GM21717 (cell line): ENCODE results near the gene OR6C76.

Source experiments
- ATAC-seq: cut with Tn5 transposase; IDR thresholded peaks from one replicate; pipeline ENCODE4 v1.9.1; 2021; ENCODE audit warnings: mild to moderate bottlenecking, moderate library complexity; ENCODE audit not compliant: unreplicated experiment

OR6C76 gene

DNA sequence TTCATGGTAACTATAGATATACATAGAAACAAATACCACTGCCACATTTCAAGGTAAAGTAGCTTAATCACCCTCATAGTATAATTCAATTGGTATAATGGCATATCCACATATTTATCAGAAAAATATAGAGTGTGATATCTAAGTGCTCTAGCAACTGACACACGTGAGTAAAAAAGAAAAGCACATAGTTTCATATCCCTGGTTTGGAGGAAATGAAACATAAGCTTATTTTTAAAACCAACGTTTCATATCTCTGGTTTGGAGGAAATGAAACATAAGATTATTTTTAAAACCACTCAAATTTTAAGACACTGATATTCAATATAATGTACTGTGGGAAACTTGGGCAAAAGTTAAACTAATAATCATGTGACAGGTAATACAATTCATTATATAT is 41.8 kb downstream of the OR6C76 start:
- ATAC-seq = no peak

DNA sequence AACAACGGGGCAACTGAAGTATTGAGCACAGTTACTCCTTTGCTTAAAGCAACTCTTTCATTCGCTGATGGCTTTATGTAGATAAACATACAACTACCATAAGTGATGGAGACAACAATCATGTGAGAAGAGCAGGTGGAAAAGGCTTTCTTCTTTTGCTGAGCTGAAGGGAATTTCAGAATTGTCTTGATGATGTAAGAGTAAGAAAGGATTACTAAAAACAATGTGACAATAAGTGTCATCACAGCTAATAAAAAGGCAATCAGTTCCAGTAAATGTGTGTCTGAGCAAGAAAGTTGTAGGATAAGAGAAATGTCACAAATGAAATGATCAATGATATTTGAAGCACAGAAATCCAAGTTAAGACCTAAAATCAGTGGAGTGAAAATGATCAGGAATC is 43.2 kb downstream of the OR6C76 start:
- no peak for ATAC-seq

DNA sequence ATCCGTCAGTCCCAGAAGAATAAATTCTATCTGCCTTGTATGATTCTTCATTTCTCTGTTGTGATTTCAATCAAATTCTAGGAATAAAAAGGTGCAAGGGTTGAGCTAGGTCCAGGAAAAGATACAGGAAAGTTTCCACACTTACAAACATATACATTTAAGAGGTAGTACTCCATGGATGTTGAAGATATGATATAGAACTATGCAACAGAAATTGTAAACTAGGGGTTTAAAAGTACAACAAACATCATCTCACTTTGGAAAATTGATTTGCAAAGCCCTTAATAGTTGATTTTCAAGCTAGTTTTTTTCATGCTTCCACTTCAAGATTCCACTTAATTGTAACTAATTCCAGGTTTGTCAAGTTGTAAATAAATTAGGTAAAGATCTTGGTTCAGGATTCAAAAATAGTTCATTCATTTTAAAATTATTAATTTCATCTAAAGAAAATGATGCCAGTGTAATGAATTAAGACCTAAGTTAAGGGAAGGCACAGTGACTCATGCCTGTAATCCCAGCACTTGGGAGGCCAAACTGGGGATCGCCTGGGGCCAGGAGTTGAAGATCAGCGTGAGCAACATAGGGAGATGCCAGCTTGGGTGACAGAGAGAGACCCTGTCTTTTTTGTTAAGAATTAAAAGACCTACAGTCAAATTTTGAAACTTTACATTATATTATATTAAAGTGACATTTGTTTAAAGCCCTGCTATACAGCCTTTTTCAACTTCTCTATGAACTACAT is 44.2 kb downstream of the OR6C76 start, which contains the start of gene OR6C70:
OR6C70 (minus strand) TSS at position 51 of the 742 bp plus-strand sequence; CDS start at position 51, 0 bp downstream.
- ATAC-seq = no peak

DNA sequence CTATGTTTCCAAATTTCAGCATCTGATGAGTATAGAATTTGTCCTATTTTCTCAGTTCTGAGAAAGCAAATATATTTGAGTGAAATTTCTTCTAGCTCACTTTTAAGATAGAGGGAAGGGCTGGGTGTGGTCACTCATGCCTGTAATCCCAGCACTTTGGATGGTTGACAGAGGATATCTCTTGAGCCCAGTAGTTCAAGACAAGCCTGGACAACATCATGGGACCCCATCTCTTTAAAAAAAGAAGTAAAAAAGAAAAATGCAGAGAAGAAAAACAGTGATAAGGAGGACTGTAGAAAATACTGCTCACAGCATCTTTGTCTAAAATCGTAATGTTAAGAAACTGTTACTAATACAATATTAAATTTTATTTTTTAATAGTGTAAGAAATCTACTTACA is 46.2 kb downstream of the OR6C76 start:
- ATAC-seq = no peak
